Measurements from ENCODE around the gene GINS2. TPM values are rescaled to one million over a fixed set of nuclear protein-coding genes. Genes with fewer than 3 reads are reported as not detected.

GINS2 gene
- total and polyA plus RNA-seq, 4 donors, result 1.6 to 3.1 (median 2.4) TPM

GRCh38 chr16:85698459-85698891 lies 9.7 kb upstream of the GINS2 start:
- Histone ChIP-seq H3K27ac (ENCODE audit: low read depth in 1 of 2, low read length in 1 of 2) (no peak overlapping the region), H3K36me3 (ENCODE audit: control insufficient read depth in 4 of 4, insufficient read depth in 4 of 4, low read length in 4 of 4) (no peaks in the 10 kb centered on the region), H3K9ac (ENCODE audit: insufficient read depth in 1 of 2, low read length in 2 of 2) (no peak overlapping the region), H3K9me3 (ENCODE audit: control insufficient read depth in 4 of 4, insufficient read depth in 3 of 4, low read length in 3 of 4) (peaks cover 0 to 7% (median under 1%) of the 10 kb centered on the region in 4 donors), H3K27me3 (ENCODE audit: control insufficient read depth in 3 of 3, insufficient read depth in 3 of 3, low read length in 2 of 3) (peaks cover 0 to 3% (median 0%) of the 10 kb centered on the region in 3 donors), H3K4me1 (ENCODE audit: control insufficient read depth in 5 of 5, insufficient read depth in 5 of 5, low read length in 5 of 5) (peaks cover 0 to 8% (median 0%) of the 10 kb centered on the region in 5 donors), H3K4me3 (no peak overlapping the region)
- ATAC-seq (ENCODE audit: insufficient read depth, low FRiP score) (no peak), DNase-seq (no peak)
- WGBS, 2 donors, result 89 to 93% methylated on average over 7 of the region's 7 CpGs
- TF ChIP-seq CTCF (IDR thresholded peaks at IDR 0.05; ENCODE audit: control extremely low read depth, extremely low read depth), result no peak

GRCh38 chr16:85697431-85697830 lies 8.7 kb upstream of the GINS2 start:
- H3K9ac ChIP-seq (ENCODE audit: insufficient read depth in 1 of 2, low read length in 2 of 2), result no peak overlapping the region
- peaks cover 0 to 7% (median 0%) of the 10 kb centered on the region in 4 donors for H3K9me3 ChIP-seq (ENCODE audit: control insufficient read depth in 4 of 4, insufficient read depth in 3 of 4, low read length in 3 of 4)
- TF ChIP-seq CTCF (IDR thresholded peaks at IDR 0.05; ENCODE audit: control extremely low read depth, extremely low read depth), result no peak
- ATAC-seq (ENCODE audit: insufficient read depth, low FRiP score) (no peak), DNase-seq (no peak)
- no peaks in the 10 kb centered on the region for H3K36me3 ChIP-seq (ENCODE audit: control insufficient read depth in 4 of 4, insufficient read depth in 4 of 4, low read length in 4 of 4)
- H3K27me3 ChIP-seq (ENCODE audit: control insufficient read depth in 3 of 3, insufficient read depth in 3 of 3, low read length in 2 of 3), result peaks cover 0 to 3% (median 0%) of the 10 kb centered on the region in 3 donors
- H3K27ac ChIP-seq (ENCODE audit: low read depth in 1 of 2, low read length in 1 of 2), result no peak overlapping the region
- 68 to 81% methylated on average over 14 of the region's 14 CpGs for WGBS, 2 donors
- peaks cover 0 to 8% (median 0%) of the 10 kb centered on the region in 5 donors for H3K4me1 ChIP-seq (ENCODE audit: control insufficient read depth in 5 of 5, insufficient read depth in 5 of 5, low read length in 5 of 5)
- H3K4me3 ChIP-seq, result no peak overlapping the region

GRCh38 chr16:85696781-85697180 lies 8.0 kb upstream of the GINS2 start:
- TF ChIP-seq CTCF (IDR thresholded peaks at IDR 0.05; ENCODE audit: control extremely low read depth, extremely low read depth), result no peak
- no peak for ATAC-seq (ENCODE audit: insufficient read depth, low FRiP score)
- 76 to 84% methylated on average over 16 of the region's 16 CpGs for WGBS, 2 donors

More at GRCh38 chr16:85696781-85697180, 8.0 kb upstream of the GINS2 start:
- Histone ChIP-seq H3K36me3 (ENCODE audit: control insufficient read depth in 4 of 4, insufficient read depth in 4 of 4, low read length in 4 of 4) (no peaks in the 10 kb centered on the region), H3K9me3 (ENCODE audit: control insufficient read depth in 4 of 4, insufficient read depth in 3 of 4, low read length in 3 of 4) (peaks cover 0 to 4% (median 0%) of the 10 kb centered on the region in 4 donors), H3K4me1 (ENCODE audit: control insufficient read depth in 5 of 5, insufficient read depth in 5 of 5, low read length in 5 of 5) (peaks cover 0 to 8% (median 0%) of the 10 kb centered on the region in 5 donors), H3K4me3 (no peak overlapping the region), H3K27ac (ENCODE audit: low read depth in 1 of 2, low read length in 1 of 2) (no peak overlapping the region), H3K9ac (ENCODE audit: insufficient read depth in 1 of 2, low read length in 2 of 2) (no peak overlapping the region), H3K27me3 (ENCODE audit: control insufficient read depth in 3 of 3, insufficient read depth in 3 of 3, low read length in 2 of 3) (peaks cover 0 to 3% (median 0%) of the 10 kb centered on the region in 3 donors)
- peak in 1 of 3 donors; percentile 32 for DNase-seq
